Epithelial cell of esophagus (primary cell): Measurements from ENCODE around the gene MMP17.

Experiments used
- DNase-seq: peaks from one replicate; pipeline ENCODE4 v3.0.0; 2010; ENCODE audit warnings: low read depth
- H3K4me3 ChIP-seq: 2 replicates; pipeline ENCODE4 v1.5.1; 2011; ENCODE audit warnings: mild to moderate bottlenecking, low read length, control low read depth
- TF ChIP-seq, protein P1 (sequence below): IDR thresholded peaks from 2 replicates; pipeline ENCODE4 v1.5.1; 2011; ENCODE audit warnings: low read depth, mild to moderate bottlenecking, low read length, control low read depth, inconsistent platforms; ENCODE audit not compliant: insufficient read depth; ENCODE audit errors: missing control alignments

Gene MMP17

DNA sequence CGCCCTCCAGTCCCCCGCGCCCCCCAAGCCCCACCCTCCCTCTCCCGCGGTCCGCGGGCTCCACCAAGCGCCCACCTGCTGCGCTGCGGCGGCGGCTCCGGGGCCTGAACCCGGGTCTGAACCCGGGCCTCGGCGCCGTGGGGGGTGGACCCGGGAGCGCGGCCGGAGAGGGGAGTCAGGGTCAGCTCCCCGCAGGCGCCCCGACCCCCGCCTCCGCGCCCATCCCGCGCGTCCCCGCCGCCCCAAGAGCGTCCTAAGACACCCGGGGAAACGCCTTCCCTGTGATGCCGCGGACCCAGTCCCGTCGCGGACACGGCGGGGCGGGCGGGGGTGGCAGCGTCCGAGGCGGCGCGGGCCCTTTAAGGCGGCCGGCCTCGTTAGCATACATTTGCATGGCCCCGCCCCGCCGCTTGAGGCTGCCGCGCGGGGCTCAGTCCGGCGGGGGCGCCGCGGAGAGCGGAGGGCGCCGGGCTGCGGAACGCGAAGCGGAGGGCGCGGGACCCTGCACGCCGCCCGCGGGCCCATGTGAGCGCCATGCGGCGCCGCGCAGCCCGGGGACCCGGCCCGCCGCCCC is at the start of gene MMP17:
MMP17 (plus strand) TSS at position 433 of the 574 bp plus-strand sequence; CDS start at position 535, 102 bp downstream.
- TF ChIP-seq, protein P1, sequence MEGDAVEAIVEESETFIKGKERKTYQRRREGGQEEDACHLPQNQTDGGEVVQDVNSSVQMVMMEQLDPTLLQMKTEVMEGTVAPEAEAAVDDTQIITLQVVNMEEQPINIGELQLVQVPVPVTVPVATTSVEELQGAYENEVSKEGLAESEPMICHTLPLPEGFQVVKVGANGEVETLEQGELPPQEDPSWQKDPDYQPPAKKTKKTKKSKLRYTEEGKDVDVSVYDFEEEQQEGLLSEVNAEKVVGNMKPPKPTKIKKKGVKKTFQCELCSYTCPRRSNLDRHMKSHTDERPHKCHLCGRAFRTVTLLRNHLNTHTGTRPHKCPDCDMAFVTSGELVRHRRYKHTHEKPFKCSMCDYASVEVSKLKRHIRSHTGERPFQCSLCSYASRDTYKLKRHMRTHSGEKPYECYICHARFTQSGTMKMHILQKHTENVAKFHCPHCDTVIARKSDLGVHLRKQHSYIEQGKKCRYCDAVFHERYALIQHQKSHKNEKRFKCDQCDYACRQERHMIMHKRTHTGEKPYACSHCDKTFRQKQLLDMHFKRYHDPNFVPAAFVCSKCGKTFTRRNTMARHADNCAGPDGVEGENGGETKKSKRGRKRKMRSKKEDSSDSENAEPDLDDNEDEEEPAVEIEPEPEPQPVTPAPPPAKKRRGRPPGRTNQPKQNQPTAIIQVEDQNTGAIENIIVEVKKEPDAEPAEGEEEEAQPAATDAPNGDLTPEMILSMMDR: no peak
- DNase-seq: peak; percentile 65
- peak within 1 kb of the TSS; percentile 36 for H3K4me3 ChIP-seq

DNA sequence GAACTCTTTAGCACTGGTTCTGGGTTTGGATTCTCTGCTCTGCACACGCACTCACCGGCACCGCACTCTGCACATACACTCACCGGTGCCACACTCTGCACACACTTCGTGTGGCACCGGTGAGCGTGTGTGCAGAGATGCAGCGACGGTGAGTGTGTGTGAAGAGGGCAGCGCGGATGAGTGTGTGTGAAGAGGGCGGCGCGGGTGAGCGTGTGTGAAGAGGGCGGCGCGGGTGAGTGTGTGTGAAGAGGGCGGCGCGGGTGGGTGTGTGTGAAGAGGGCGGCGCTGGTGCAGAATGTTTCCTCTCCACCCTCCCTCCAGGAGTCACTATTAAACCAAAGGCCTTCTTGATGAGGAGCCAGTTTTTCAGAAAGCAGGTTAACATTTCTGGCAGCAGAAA is 49.2 kb upstream of the MMP17 start:
- no peak overlapping the region for H3K4me3 ChIP-seq
- TF ChIP-seq, protein P1: no peak
- no peak for DNase-seq

DNA sequence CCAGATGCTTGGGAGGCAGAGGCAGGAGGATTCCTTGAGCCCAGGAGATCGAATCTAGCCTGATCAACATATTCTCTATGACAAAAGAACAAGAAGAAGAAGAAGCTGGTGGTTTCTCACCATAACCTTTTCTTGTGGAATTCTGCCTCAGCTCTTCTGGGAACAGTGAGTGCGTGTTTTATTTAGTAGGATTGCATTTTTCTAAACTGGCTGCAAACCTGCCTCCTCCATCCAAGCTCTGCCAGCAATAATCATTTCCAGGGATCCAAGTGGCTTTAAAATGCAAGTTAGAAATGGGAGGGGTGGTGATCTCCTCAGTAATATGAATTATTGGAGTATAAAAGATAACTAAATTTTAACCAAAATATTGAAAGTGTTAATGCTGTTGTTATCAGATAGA is 46.1 kb upstream of the MMP17 start:
- TF ChIP-seq, protein P1: no peak
- no peak for DNase-seq
- no peak overlapping the region for H3K4me3 ChIP-seq

DNA sequence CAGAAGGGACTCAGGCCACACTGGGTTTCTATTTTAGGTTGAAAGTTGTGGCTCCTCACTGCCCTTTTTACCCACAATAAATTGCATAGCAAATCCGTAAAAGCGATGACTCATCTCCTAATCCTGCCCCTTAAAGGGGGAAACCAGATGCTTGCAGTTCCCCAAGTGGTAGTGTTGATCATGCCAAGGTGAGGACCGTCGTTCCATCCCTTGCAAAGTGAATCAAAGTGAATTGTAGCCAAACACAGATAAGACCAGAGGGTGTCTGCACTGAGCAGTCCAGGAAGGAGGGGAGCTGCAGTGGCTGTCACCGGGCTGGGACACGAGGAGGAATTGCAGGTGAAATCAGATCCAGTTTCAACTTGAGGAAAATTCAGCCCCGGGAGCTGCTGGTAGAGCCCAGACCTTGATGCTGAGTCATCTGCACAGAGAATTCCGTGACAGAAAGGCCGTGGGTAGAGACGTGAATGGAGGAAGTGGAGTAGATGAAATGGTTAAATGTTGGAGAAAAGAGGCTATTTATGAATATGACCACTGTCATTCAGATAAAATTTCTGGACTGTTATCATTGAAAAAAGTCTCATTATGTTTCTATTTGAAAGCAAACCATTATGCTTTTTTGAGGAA is 44.2 kb upstream of the MMP17 start:
- H3K4me3 ChIP-seq: no peak overlapping the region
- peak; percentile 82 for DNase-seq
- TF ChIP-seq, protein P1: no peak

DNA sequence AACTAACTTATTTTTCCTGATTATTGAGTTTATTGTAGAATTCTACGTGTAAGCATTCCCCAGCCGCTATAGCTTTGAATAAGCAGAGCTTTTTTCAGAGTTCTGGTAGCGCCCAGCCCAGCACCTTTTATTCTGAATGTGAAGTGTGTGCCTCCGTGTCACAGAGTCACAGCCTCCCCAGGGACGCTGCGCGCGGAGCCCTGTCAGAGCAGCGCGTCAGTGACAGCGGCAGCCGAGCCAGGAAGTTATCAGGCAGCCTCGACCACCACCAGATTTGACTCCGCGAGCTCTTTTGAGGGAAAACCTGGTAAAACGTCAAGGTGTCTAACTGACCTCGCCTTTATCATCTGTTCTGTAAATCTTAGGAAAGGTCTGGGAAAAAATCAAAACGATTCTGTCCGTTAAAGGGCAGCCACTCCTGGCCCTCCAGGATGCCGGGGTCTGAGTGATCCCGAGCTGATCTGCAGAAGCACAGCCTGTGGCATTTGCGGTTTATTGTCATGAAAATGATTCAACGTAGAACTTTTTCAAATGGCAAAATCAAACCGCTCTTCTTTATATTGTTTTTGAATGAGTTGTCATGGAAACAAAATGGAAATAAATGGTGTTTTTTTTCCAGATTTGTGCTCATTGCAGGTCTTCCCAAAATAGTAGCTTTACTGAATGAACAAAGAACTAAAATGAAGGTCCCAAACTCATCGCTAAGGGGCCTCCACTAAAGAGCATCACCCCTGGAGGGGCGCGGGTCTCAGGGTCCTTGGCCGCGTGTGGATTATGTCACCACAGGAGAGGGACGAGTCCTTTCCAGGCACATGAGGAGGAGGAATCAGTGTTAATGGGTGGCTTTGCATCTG is 43.1 kb upstream of the MMP17 start:
- H3K4me3 ChIP-seq: no peak overlapping the region
- DNase-seq: no peak
- TF ChIP-seq, protein P1: no peak

DNA sequence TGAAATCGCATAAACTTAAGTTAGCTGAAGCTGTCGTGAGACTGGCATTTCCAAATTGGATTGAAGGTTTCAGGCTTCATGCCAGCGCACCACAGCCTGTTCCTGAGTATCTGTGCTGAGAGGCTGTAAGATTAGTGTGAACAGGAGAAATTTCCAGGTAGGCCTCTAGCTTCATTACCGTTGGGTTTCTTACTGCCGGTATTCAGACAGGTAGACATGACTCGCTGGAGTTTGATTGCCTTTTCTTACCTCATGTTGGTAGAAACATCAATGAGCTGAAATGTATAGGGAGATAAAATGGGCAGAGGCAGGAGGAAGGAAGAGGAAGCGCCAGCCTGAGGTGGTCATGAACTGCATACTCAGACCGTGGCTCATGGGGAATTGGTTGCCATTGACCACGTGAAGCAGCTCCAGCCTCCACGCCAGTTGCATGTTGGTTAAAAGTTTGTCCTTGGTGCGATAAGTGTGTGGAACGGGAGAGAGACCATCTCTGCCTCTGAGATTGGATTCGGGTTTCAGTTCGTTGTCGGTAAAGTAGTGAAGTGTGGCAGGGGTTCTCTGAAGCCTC is 42.3 kb upstream of the MMP17 start:
- TF ChIP-seq, protein P1: no peak
- DNase-seq: no peak
- H3K4me3 ChIP-seq: no peak overlapping the region
